SK-N-SH treated with all-trans-retinoic acid at 6 μM for 48 hours (cell line): ENCODE data around the gene DLG2.

Source experiments
- ATAC-seq: fragments of 200-7000 bp; cut with Tn5 transposase; 3 replicates; pipeline ENCODE4 v1.9.1; 2020; ENCODE audit warnings: mild to moderate bottlenecking, moderate library complexity
- ARNTL ChIP-seq: fragments of 450-650 bp; formaldehyde crosslinking; IDR thresholded peaks from 2 replicates; pipeline ENCODE4 v1.5.0; 2020; ENCODE audit warnings: low read depth, mild to moderate bottlenecking, moderate library complexity, borderline replicate concordance
- BACH2 ChIP-seq: fragments of 250-450 bp; sonication (Bioruptor Pico); IDR thresholded peaks from 2 replicates; pipeline ENCODE4 v1.9.0; 2021; ENCODE audit warnings: mild to moderate bottlenecking, borderline replicate concordance
- CREB5 ChIP-seq: fragments of 250-450 bp; sonication (Bioruptor Pico); IDR thresholded peaks from 2 replicates; pipeline ENCODE4 v1.5.1; 2020; ENCODE audit warnings: low read depth, mild to moderate bottlenecking, moderate library complexity
- CSDC2 ChIP-seq: fragments of 250-450 bp; sonication (Bioruptor Pico); IDR thresholded peaks from 2 replicates; pipeline ENCODE4 v1.5.0; 2020; ENCODE audit warnings: mild to moderate bottlenecking, moderate library complexity
- CSRNP3 ChIP-seq: fragments of 250-450 bp; sonication (Bioruptor Pico); IDR thresholded peaks from 2 replicates; pipeline ENCODE4 v1.5.1; 2021; ENCODE audit warnings: mild to moderate bottlenecking, moderate library complexity
- ESRRG ChIP-seq: fragments of 250-450 bp; sonication (Bioruptor Pico); IDR thresholded peaks from 2 replicates; pipeline ENCODE4 v1.6.1; 2021; ENCODE audit warnings: mild to moderate bottlenecking
- GLIS3 ChIP-seq: fragments of 250-450 bp; sonication (Bioruptor Pico); IDR thresholded peaks from 2 replicates; pipeline ENCODE4 v1.5.0; 2020; ENCODE audit warnings: mild to moderate bottlenecking, moderate library complexity
- ISL1 ChIP-seq: fragments of 250-450 bp; sonication (Bioruptor Pico); IDR thresholded peaks from 2 replicates; pipeline ENCODE4 v2.1.2; 2022; ENCODE audit warnings: mild to moderate bottlenecking, moderate library complexity
- OSR1 ChIP-seq: fragments of 250-450 bp; sonication (Bioruptor Pico); IDR thresholded peaks from 2 replicates; pipeline ENCODE4 v1.8.0; 2022; ENCODE audit warnings: moderate library complexity, mild to moderate bottlenecking, inconsistent platforms
- PATZ1 ChIP-seq: fragments of 250-450 bp; sonication (Bioruptor Pico); IDR thresholded peaks from 2 replicates; pipeline ENCODE4 v1.8.0; 2020; ENCODE audit warnings: mild to moderate bottlenecking, moderate library complexity, borderline replicate concordance
- PPARA ChIP-seq: fragments of 250-450 bp; sonication (Bioruptor Pico); IDR thresholded peaks from 2 replicates; pipeline ENCODE4 v1.5.0; 2020; ENCODE audit warnings: mild to moderate bottlenecking, borderline replicate concordance
- RARB ChIP-seq: fragments of 250-450 bp; sonication (Bioruptor Pico); IDR thresholded peaks from 2 replicates; pipeline ENCODE4 v1.8.0; 2021; ENCODE audit warnings: mild to moderate bottlenecking, moderate library complexity
- SNAI2 ChIP-seq: fragments of 250-450 bp; sonication (Bioruptor Pico); IDR thresholded peaks from 2 replicates; pipeline ENCODE4 v1.5.0; 2020; ENCODE audit warnings: mild to moderate bottlenecking, moderate library complexity
- TCF4 ChIP-seq: fragments of 250-450 bp; sonication (Bioruptor Pico); IDR thresholded peaks from 2 replicates; pipeline ENCODE4 v1.8.0; 2021; ENCODE audit warnings: mild to moderate bottlenecking, moderate library complexity, borderline replicate concordance
- TOX ChIP-seq: fragments of 250-450 bp; sonication (Bioruptor Pico); IDR thresholded peaks from 2 replicates; pipeline ENCODE4 v1.8.0; 2021; ENCODE audit warnings: mild to moderate bottlenecking, moderate library complexity, borderline replicate concordance
- TSHZ2 ChIP-seq: fragments of 250-450 bp; sonication (Bioruptor Pico); IDR thresholded peaks from 2 replicates; pipeline ENCODE4 v1.5.0; 2020; ENCODE audit warnings: mild to moderate bottlenecking, moderate library complexity
- ZC3H10 ChIP-seq: fragments of 250-450 bp; sonication (Bioruptor Pico); IDR thresholded peaks from 2 replicates; pipeline ENCODE4 v1.5.1; 2021; ENCODE audit warnings: mild to moderate bottlenecking, moderate library complexity
- ZFP3 ChIP-seq: fragments of 250-450 bp; sonication (Bioruptor Pico); IDR thresholded peaks from 2 replicates; pipeline ENCODE4 v1.5.0; 2020; ENCODE audit warnings: mild to moderate bottlenecking, moderate library complexity
- ZFP30 ChIP-seq: fragments of 450-650 bp; formaldehyde crosslinking; IDR thresholded peaks from 2 replicates; pipeline ENCODE4 v1.5.0; 2022; ENCODE audit warnings: mild to moderate bottlenecking, moderate library complexity
- ZNF565 ChIP-seq: fragments of 450-650 bp; formaldehyde crosslinking; conservative IDR thresholded peaks from 2 replicates; pipeline ENCODE4 v1.5.0; 2020; ENCODE audit warnings: low read depth, mild to moderate bottlenecking, moderate library complexity
- ZNF70 ChIP-seq: fragments of 450-650 bp; formaldehyde crosslinking; IDR thresholded peaks from 2 replicates; pipeline ENCODE4 v1.5.0; 2020; ENCODE audit warnings: mild to moderate bottlenecking, moderate library complexity

DLG2 gene

GRCh38 chr11:84681456-84681855 is 945.7 kb downstream of the DLG2 start:
- no peak for ATAC-seq
- TF ChIP-seq PPARA (CRISPR knock-in tag) (no peak), GLIS3 (no peak), ZNF565 (CRISPR knock-in tag) (no peak), ISL1 (CRISPR knock-in tag) (no peak), TOX (CRISPR knock-in tag) (no peak), ZFP30 (CRISPR knock-in tag) (no peak), TSHZ2 (CRISPR knock-in tag) (no peak), CREB5 (CRISPR knock-in tag) (no peak), RARB (CRISPR knock-in tag) (no peak), CSRNP3 (CRISPR knock-in tag) (no peak), TCF4 (no peak), PATZ1 (no peak), ZC3H10 (CRISPR knock-in tag) (no peak), ESRRG (CRISPR knock-in tag) (no peak), ZFP3 (CRISPR knock-in tag) (no peak), ARNTL (CRISPR knock-in tag) (no peak)

- no peak for TF ChIP-seq BACH2
- ATAC-seq, result no peak
Measured at GRCh38 chr11:84675396-84676025, 951.6 kb downstream of the DLG2 start.

- no peak for TF ChIP-seq ESRRG (CRISPR knock-in tag)
- no peak for TF ChIP-seq ZNF565 (CRISPR knock-in tag)
- no peak for TF ChIP-seq ZC3H10 (CRISPR knock-in tag)
- TF ChIP-seq ZNF70 (CRISPR knock-in tag), result no peak
- no peak for TF ChIP-seq TOX (CRISPR knock-in tag)
- TF ChIP-seq ZFP3 (CRISPR knock-in tag), result no peak
- no peak for TF ChIP-seq CREB5 (CRISPR knock-in tag)
- TF ChIP-seq RARB (CRISPR knock-in tag), result no peak
- no peak for TF ChIP-seq ARNTL (CRISPR knock-in tag)
- TF ChIP-seq OSR1 (CRISPR knock-in tag), result no peak
- TF ChIP-seq PATZ1, result no peak
- TF ChIP-seq SNAI2 (CRISPR knock-in tag), result no peak
- TF ChIP-seq ISL1 (CRISPR knock-in tag), result no peak
- TF ChIP-seq TSHZ2 (CRISPR knock-in tag), result no peak
- no peak for TF ChIP-seq GLIS3
- TF ChIP-seq PPARA (CRISPR knock-in tag), result no peak
- no peak for TF ChIP-seq CSDC2
- no peak for TF ChIP-seq TCF4
- no peak for TF ChIP-seq ZFP30 (CRISPR knock-in tag)
- no peak for ATAC-seq
Measured at GRCh38 chr11:84673753-84674152, 953.4 kb downstream of the DLG2 start.
